Measurements from ENCODE around the gene LRCH1.
"Not testable (repeated sequence)": the region's sequence is repeated elsewhere in the genome, so short reads cannot be mapped to it uniquely, and the experiment has no call there.

LRCH1 gene

GRCh38 chr13:46552889-46553520 is at the start of gene LRCH1:
Gene LRCH1 (plus strand): TSS chr13:46553170. CDS start chr13:46553397, 227 bp downstream.
- DNase-seq = peak; percentile 46 to 79 (median 61)

- DNase-seq = no peak
These were observed 48.9 kb upstream of the LRCH1 start for GRCh38 chr13:46504036-46504435.

DNA sequence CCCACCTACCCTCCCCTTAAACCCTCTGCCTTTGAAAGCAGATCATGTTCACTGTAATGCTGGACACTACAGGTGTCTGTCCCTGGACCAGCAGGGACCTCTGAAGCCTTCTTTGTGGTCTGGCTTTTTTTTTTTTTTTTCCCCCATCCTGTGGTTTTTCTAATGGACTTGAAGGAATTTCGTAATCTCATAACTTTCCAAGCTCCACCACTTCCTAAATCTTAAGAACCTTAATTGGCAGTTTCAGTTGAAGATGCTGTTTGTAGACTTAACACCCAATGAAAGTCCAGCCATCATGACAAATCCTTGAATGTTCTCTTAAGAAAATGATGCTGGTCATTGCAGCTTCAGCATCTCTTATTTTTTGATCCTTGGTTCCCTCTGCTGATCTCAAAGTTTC is 45.0 kb upstream of the LRCH1 start:
- DNase-seq = no peak

- DNase-seq = no peak
These were observed 43.0 kb upstream of the LRCH1 start for GRCh38 chr13:46509981-46510380.

GRCh38 chr13:46515803-46516202 is 37.2 kb upstream of the LRCH1 start:
- DNase-seq = no peak

DNA sequence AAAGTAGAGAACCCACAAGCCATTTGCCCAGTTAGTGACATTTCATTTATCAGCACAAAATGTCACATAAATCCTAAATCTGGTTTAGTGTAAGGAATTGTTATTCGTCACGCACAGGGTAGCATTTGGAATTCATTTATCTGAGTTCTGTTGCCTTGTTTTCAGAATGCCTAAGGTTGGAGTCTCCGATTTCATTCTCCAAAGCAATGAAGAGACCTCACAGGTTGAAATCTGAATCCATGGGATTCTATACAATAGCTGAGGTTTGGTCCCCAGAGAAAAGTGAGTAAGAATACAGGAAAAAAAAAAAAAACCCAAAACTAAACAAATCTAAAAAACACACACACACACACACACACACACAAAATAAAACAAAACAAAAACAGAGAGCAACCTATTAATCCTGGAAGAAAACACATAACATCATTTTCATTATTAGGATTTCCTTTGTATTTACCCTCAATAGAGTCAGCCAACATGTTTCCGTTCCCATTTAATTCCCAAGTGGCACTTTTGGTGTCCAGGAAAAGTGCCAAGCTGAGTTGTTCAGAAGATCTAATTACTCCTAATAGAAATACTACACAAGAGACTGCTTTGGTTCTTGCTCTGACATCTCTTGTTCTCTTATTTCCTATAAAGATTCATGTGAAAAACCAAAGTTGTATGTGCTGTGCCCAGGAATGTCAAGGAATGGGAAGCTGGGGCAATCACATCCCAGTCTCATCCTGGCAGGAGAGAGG is 36.2 kb upstream of the LRCH1 start:
- no peak for DNase-seq

DNA sequence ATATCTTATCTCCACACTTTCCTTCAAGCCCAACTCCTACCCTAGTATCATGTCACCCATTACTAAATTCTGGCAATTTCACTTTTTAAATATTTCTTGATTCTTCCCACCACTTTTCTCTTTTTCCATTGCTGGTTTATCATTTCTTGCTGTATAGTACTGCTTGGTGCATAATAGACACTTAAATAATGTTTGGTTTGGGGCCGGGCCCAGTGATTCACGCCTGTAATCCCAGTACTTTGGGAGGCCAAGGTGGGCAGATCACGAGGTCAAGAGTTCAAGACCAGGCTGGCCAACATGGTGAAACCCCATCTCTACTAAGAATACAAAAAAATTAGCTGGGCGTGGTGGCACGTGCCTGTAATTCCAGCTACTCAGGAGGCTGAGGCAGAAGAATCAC is 35.2 kb upstream of the LRCH1 start:
- not testable (repeated sequence) for DNase-seq

DNA sequence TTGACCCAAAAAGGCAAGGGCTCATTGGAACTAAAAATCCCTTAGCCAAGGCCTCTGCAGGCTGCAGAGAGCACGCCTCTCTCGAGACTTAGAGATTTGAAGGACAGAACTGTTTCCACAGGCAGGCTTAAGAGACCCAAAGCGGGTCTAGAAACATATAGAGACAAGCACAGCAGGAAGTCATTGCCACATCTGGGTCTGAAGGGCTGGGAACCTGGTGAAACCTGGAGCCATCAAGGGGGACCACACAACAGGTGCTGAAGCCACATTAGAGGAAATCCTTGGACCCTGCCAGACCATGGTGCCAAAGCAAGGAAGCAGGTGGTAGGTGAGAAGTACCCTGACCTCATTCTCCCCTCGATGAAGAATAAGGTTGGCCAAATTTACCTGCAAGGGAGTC is 33.8 kb upstream of the LRCH1 start:
- no peak for DNase-seq

DNA sequence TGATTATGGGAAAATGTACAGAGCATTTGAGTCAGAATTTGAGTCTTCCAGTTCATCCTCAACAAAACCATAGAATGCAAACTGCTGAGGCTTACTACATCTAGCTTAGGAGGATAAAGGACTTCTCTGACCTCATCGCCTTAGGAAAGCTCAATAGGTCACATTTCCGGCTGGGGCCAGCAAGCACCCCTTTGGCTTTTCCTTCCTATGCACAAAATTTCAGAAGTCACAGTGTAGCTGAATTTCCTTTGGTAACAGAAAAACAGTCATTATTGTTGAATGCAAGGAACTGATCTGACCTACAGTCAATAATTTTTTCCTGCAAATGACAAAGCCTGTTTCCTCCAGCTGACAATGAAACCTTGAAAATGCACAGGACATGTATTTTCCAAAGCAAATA is 32.8 kb upstream of the LRCH1 start:
- no peak for DNase-seq

GRCh38 chr13:46521486-46521885 is 31.5 kb upstream of the LRCH1 start:
- no peak for DNase-seq

- DNase-seq = no peak
These were observed 30.8 kb upstream of the LRCH1 start for GRCh38 chr13:46521921-46522747.

DNA sequence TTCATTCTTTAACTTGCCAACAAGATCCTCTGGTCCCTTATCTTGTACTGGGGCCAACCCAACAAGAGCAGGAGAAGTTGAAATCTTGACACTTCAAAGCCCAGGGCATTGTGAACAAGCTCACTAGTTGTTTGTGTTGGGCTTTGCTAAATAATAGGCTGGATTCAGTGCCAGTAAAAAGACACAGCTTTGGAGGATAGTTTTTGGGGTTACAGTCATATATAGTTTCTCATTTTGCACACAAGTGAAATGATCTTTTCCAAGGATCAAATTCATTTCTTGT is 30.3 kb upstream of the LRCH1 start:
- DNase-seq = no peak

DNA sequence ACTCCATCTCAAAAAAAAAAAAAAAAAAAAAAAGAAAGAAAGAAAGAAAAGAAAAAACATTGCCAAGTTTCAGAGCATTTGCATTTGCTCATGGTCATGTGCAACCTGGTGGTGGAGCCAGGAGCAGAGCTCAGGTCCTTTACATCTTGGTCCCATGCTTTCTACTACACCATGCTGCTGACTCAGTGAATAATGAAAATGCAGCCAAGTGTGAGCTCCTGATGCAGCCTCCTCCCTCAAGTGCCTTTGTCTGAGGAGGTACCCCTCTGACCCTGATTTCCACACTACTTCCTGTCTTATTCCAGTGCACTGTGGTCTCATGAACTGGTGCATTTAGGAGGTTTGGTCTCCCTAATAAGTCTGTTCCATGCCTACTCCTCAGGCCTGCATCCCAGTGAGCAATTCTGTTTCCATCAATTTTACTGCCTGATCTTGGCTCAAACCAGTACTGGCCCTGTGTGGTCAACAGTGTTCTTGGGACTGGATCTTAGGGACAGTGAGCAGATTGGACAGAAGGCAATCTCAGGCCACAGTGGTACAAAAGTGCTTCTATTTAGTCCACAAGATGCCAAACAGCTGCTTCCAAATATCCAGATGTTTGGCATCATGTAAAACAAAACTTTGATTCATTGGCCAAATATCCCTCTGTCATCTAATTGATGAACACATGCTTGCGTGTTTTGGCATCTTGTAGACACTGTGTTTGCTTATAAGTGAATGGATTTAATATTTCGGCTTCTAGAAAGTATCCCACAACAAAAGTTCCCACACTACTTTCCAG is 28.8 kb upstream of the LRCH1 start:
- no peak for DNase-seq

DNA sequence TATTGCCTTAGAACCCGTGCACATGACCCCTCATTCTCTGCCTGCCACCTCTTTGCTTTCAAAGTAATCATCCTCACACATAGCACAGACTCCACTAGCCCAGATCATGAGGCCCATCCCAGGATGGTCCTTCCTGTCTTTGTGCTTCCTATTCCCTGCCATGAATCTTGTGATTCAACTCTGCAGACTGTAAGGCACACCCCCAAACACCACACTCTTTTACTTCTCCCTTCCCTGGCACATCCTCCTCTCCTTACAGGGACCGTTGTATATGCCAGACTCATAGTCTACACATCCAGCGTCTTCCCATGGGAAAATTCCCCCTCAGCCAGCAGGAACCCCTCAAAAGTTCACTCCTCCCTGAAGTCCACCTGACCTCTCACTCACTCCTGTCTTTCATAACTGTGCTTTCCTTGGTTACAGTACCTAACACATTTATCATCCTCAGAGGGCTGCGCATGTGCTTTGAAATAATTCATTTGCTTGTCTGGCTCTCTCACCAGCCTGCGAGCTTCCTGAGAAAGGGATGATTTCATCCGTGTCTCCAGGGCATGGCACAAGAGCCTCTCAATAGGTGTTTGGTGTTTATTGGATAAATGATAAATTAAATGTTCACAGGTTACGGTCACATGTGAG is 26.8 kb upstream of the LRCH1 start:
- DNase-seq = no peak

DNA sequence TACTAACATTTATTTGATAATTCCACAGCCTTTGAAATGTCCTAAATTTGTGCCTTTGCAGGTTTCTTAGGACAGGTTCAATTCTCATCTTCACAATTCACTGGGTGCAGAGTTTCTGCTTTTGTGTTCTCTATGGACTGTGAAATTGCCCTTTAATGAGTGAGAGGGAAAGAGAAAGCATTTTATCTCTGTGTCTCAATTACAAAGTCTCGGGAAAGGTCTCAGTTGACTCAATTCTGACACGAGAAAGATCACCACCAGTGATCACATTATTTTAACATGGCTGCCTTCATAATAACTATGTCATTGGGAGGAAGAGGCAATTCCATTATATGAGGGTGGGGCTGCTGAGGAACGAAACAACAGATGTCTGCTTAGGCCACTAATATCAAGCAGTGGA is 26.2 kb upstream of the LRCH1 start:
- DNase-seq = no peak

- DNase-seq = no peak
These were observed 25.7 kb upstream of the LRCH1 start for GRCh38 chr13:46527237-46527636.

- DNase-seq = no peak
These were observed 23.6 kb upstream of the LRCH1 start for GRCh38 chr13:46529216-46529919.

- no peak for DNase-seq
These were observed 22.7 kb upstream of the LRCH1 start for GRCh38 chr13:46530084-46530935.

DNA sequence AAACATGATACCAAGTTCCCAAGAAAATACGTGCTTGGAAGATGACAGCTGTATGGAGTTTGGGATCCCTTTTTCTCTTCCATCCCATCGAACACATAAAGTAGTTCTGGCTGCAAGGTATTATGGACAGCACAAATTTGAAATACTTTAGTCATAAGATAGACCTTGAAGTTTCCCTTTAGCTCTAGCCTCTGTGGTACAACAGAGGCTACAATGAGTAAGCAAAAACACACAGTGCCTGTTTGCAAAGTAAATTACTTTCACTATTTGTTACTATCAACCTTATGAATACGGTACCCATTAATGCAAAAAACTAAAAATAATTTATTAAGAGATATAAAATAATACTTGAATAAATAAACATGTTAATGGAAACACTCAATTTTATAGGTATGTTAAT is 21.0 kb upstream of the LRCH1 start:
- DNase-seq = no peak

DNA sequence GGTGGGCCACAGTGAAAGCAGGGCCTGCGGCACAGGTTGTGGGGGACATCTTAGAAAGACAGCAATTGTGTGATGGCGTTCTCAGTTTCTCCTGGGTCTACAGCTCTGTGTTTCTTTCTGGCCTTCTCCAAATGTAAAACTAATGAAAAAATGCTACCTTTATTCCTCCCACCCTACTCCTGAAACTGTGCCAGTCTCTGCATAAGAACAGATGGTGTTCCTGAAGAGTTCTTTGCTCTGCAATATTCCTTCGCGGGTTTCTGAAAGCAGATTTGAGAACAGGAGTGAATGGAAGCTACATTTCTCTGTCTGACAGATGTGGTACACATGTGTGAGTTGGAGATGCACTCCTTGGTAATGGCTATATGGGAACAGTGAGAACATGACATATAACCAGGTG is 18.0 kb upstream of the LRCH1 start:
- DNase-seq = no peak

DNA sequence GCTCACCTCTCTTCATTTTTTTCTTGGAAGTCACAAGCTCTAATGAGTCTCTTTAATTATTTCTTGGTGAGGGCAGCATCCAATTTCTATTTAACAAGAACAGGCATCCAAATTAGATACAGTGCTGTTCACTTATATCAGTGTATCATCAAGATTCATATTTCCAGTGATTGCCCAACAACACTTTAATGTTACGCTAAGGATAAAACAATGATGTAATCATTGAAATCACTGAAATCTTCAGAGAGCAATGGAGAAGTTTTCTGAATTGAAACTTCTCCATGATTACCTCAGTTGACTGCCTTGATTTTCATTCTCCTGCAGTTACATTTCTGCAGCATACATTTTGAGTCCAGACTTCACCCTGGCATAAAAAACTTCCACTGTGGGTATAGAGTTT is 17.1 kb upstream of the LRCH1 start:
- no peak for DNase-seq
